Right lobe of liver (tissue), 6 donors: ENCODE measurements around the gene ZC3H12A. TPM values are rescaled to one million over a fixed set of nuclear protein-coding genes. Genes with fewer than 3 reads are reported as not detected.

Experiments used
- ATAC-seq, 4 donors: fragments of 200-7000 bp; cut with Tn5 transposase; one replicate each; pipeline ENCODE4 v1.9.1; 2020; ENCODE audit warnings: mild to moderate bottlenecking in 4 of 4, moderate library complexity in 4 of 4
- DNase-seq, 3 donors: peaks; one replicate each; pipeline ENCODE4 v3.0.0-alpha.2; 2020
- H3K27ac ChIP-seq, 3 donors: fragments of 200-600 bp; one replicate each; pipeline ENCODE4 v1.8.0; 2022
- H3K27me3 ChIP-seq, 2 donors: fragments of 200-600 bp; one replicate each; pipeline ENCODE4 v1.8.0; 2022
- H3K36me3 ChIP-seq, 4 donors: fragments of 200-600 bp; sonication (generic) in 1 of 4; one replicate each; pipeline versions ENCODE4 v1.5.1 to v1.8.0; 2017 to 2022; ENCODE audit warnings: control low read depth in 1 of 4
- H3K4me1 ChIP-seq, 4 donors: fragments of 200-600 bp; sonication (generic) in 1 of 4; one replicate each; pipeline versions ENCODE4 v1.5.1 to v1.8.0; 2017 to 2022; ENCODE audit warnings: control low read depth in 1 of 4
- H3K4me3 ChIP-seq, 3 donors: fragments of 200-600 bp; one replicate each; pipeline ENCODE4 v1.8.0; 2022
- H3K9me3 ChIP-seq, 4 donors: fragments of 200-600 bp; sonication (generic) in 1 of 4; one replicate each; pipeline versions ENCODE4 v1.5.1 to v1.8.0; 2017 to 2022; ENCODE audit warnings: control low read depth in 1 of 4
- CTCF ChIP-seq, 4 donors: fragments of 200-600 bp in 3 of 4; fragments of 450-650 bp in 1 of 4; IDR thresholded peaks; one replicate each; pipeline versions ENCODE4 v1.5.1 to v1.8.0; 2016 to 2022; ENCODE audit warnings: antibody characterized with exemption in 4 of 4, mild to moderate bottlenecking in 2 of 4
- POLR2A ChIP-seq: fragments of 450-650 bp; IDR thresholded peaks from one replicate; pipeline ENCODE4 v1.6.1; 2017; ENCODE audit warnings: antibody characterized with exemption, mild to moderate bottlenecking
- WGBS: methylation state at CpG from one replicate; pipeline ENCODE4 v1.1.6; 2018; ENCODE audit warnings: low coverage, low lambda C conversion rate; ENCODE audit not compliant: insufficient coverage; ENCODE audit errors: missing lambda C conversion rate; 5-methylcytosine and 5-hydroxymethylcytosine counted together
- intact Hi-C, 2 donors: fragments of 100-400 bp; cut with DNase I; formaldehyde crosslinking; loops; one replicate each; pipeline versions ENCODE4 v1.11.2 to v1.14.1; 2022
- total RNA-seq, 6 experiments: library from RNA; depleted of rRNA in 2 of 6; stranded (reverse); fragments of >200 nt in 2 of 6; fragmentation: NEBNext Ultra II Directional in 3 of 6; extraction: Animal tissue kit (Norgen Biotek cat#: 25700) in 3 of 6; gene quantifications; one replicate each; pipeline versions ENCODE4 v1.1.0 to v1.2.4, GENCODE V29; 2016 to 2023
- donor health status: DM: no; HTN: yes; CAD: no.
- donor health status: DM: no; HTN: no; CAD: no.
- donor health status: DM: no; HTN: no; CAD: no.
- donor health status: DM: no; HTN: yes; CAD: no.
- donor health status: DM: no; HTN: yes; CAD: no.

ZC3H12A gene
- total RNA-seq, 6 experiments from 2014 or later: 2.7 to 21.9 (median 8.3) TPM

DNA sequence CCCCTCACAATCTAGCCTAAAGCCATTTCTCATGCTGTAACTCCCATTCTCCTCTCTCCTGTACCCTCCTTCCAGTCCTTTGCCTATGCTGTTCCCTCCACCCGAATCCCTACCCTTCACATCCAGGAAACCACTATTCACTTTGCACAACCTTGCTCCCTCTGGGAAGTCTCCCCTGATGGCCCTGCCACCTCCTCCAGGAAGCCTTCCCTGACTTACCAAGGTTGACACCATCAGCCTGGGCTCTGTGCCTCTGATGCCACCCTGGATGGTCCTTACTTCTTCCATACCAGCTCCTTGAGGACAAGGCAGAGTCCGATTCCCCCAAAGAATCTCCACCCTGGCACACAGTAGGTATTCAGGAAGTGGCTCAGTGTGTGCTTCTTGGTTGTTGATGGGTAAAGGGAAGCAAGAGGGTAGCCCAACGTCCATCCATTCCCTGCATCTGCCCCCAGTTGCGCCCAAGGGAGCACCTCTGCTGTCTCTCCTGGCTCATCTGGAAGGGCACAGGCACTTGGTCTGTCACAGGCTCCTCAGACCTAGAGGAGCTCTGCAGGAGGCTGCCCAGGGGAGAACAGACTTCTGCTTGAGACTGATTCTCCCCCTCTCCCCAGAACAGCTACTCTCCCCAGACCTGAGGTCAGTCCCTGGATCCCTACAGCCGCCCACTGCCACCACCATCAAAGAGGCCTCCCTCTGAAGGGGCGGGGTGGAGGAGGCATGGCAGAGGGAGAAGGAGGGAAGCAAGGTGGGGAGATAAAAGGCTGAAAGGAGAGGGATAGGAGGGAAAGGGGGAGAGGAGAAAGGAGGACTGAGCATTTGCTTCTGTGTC lies 36.1 kb upstream of the ZC3H12A start:
- DNase-seq (no peak), ATAC-seq (no peak)
- no peak overlapping the region for H3K27ac ChIP-seq
- no peaks in the 10 kb centered on the region for H3K9me3 ChIP-seq
- intact Hi-C loops: loop anchor here (10.0 kb wide), 2 partner anchors 733 to 863 kb away; no protein-coding TSS in a partner anchor
- H3K36me3 ChIP-seq: no peaks in the 10 kb centered on the region
- no peak overlapping the region for H3K4me3 ChIP-seq
- no peaks in the 10 kb centered on the region for H3K4me1 ChIP-seq
- 68% methylated on average over 6 of the region's 6 CpGs for WGBS
- no peak for TF ChIP-seq CTCF (IDR thresholded peaks at IDR 0.05)
- no peak for TF ChIP-seq POLR2A
- no peaks in the 10 kb centered on the region for H3K27me3 ChIP-seq

GRCh38 chr1:37438869-37439343 lies 35.5 kb upstream of the ZC3H12A start:
- no peaks in the 10 kb centered on the region for H3K27me3 ChIP-seq
- TF ChIP-seq POLR2A (no peak), CTCF (IDR thresholded peaks at IDR 0.05) (no peak)
- H3K4me3 ChIP-seq: no peak overlapping the region
- H3K27ac ChIP-seq: no peak overlapping the region
- WGBS: 33% methylated on average over 2 of the region's 4 CpGs
- H3K9me3 ChIP-seq: no peaks in the 10 kb centered on the region
- no peaks in the 10 kb centered on the region for H3K4me1 ChIP-seq
- DNase-seq: no peak
- no peaks in the 10 kb centered on the region for H3K36me3 ChIP-seq
- ATAC-seq: no peak
- intact Hi-C loops: loop anchor here (10.0 kb wide), 2 partner anchors 734 to 864 kb away; no protein-coding TSS in a partner anchor

DNA sequence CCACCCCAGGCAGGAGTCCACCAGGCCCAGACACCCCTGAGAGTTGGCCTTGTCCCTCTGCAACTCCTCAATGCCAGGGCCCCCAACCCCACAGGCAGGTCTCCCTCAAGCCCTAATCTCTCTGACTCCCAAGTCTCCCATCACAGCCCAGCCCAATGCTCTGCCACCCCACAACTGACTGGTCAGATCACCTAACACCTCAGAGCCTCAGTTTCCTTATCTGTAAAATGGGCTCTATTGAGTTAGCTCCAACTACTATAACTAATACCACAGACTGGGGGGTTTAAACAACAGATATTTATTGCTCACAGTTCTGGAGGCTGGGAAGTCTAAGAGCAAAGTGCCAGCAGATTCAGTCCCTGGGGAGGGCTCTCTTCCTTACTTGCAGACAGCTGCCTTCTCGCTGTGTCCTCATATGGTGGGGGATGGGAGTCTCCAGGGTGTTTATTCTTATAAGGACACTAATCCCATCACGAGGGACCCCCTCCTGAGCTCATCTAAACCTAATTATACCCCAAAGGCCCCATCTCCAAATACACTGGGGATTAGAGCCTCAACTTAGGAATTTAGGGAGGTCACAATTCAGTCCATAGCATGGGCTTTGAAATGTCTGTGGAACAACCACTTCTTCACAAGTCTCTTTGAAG lies 34.9 kb upstream of the ZC3H12A start:
- H3K4me3 ChIP-seq: no peak overlapping the region
- DNase-seq (no peak), ATAC-seq (no peak)
- H3K4me1 ChIP-seq: no peaks in the 10 kb centered on the region
- no peak for TF ChIP-seq CTCF (IDR thresholded peaks at IDR 0.05)
- no peak for TF ChIP-seq POLR2A
- H3K27ac ChIP-seq: no peak overlapping the region
- no peaks in the 10 kb centered on the region for H3K27me3 ChIP-seq
- no peaks in the 10 kb centered on the region for H3K9me3 ChIP-seq
- intact Hi-C loops: loop anchor here (10.0 kb wide), 2 partner anchors 735 to 865 kb away; no protein-coding TSS in a partner anchor
- 0% methylated on average over 1 of the region's 2 CpGs for WGBS
- no peaks in the 10 kb centered on the region for H3K36me3 ChIP-seq

DNA sequence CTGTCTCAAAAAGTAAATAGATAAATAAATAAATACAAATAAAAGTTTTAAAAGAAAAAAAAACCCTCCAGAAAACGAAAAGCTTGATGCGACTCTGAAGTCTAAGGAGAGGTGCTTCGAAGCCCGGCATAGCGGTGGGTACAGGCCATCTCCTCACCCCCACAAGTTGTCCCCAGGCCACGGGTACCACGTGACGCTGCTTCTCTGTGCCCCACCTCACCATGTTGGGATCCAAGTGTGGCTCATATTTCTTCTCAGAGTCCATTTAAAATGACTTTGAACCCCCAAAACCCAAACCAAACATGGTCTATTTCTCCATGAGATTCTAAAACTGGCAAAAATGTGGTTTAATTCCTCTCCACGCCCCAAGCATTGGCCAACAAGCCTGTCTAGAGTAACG lies 32.9 kb upstream of the ZC3H12A start:
- Histone ChIP-seq H3K4me3 (no peak overlapping the region), H3K4me1 (no peaks in the 10 kb centered on the region), H3K36me3 (no peaks in the 10 kb centered on the region), H3K27ac (no peak overlapping the region), H3K9me3 (no peaks in the 10 kb centered on the region), H3K27me3 (no peaks in the 10 kb centered on the region)
- ATAC-seq: no peak
- intact Hi-C loops: no loop called here
- TF ChIP-seq CTCF (IDR thresholded peaks at IDR 0.05): no peak
- no peak for TF ChIP-seq POLR2A
- WGBS: 66% methylated on average over 10 of the region's 10 CpGs
- DNase-seq: no peak
